ENCODE measurements around the gene TMC1.

- TF ChIP-seq EZH2phosphoT487 (IDR thresholded peaks at IDR 0.05), result peak; percentile 80
- no peak for TF ChIP-seq CTCF (IDR thresholded peaks at IDR 0.05)
- no peak for TF ChIP-seq EZH2 (IDR thresholded peaks at IDR 0.05)
Observed at GRCh38 chr9:72494051-72494450, 27.4 kb upstream of the TMC1 start.

All from neural progenitor cell (in vitro differentiated cells).